ENCODE measurements around the gene PAX7.
"Not testable (repeated sequence)": the region's sequence is repeated elsewhere in the genome, so short reads cannot be mapped to it uniquely, and the experiment has no call there.

PAX7 gene

GRCh38 chr1:18691648-18692047, 61.0 kb downstream of the PAX7 start:
- no peak overlapping the region for H3K9ac ChIP-seq (ENCODE audit: low read depth, low read length)
- H3K27me3 ChIP-seq (ENCODE audit: insufficient read depth, low read length, poor library complexity): peaks cover 7% of the 10 kb centered on the region
- H3K9me3 ChIP-seq (ENCODE audit: insufficient read depth, low read length, severe bottlenecking): no peaks in the 10 kb centered on the region
- no peak overlapping the region for H3K27ac ChIP-seq (ENCODE audit: low read length)
- no peak overlapping the region for H2AFZ ChIP-seq (ENCODE audit: low read depth, low read length)
- TF ChIP-seq EZH2 (IDR thresholded peaks at IDR 0.05; ENCODE audit: borderline replicate concordance, low read depth, low read length, severe bottlenecking): no peak
- TF ChIP-seq, protein P1, sequence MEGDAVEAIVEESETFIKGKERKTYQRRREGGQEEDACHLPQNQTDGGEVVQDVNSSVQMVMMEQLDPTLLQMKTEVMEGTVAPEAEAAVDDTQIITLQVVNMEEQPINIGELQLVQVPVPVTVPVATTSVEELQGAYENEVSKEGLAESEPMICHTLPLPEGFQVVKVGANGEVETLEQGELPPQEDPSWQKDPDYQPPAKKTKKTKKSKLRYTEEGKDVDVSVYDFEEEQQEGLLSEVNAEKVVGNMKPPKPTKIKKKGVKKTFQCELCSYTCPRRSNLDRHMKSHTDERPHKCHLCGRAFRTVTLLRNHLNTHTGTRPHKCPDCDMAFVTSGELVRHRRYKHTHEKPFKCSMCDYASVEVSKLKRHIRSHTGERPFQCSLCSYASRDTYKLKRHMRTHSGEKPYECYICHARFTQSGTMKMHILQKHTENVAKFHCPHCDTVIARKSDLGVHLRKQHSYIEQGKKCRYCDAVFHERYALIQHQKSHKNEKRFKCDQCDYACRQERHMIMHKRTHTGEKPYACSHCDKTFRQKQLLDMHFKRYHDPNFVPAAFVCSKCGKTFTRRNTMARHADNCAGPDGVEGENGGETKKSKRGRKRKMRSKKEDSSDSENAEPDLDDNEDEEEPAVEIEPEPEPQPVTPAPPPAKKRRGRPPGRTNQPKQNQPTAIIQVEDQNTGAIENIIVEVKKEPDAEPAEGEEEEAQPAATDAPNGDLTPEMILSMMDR (IDR thresholded peaks at IDR 0.05; ENCODE audit: borderline replicate concordance, extremely low read depth, low read length, poor library complexity, severe bottlenecking): no peak
- no peaks in the 10 kb centered on the region for H3K36me3 ChIP-seq (ENCODE audit: insufficient read depth, low read length)
- ATAC-seq (ENCODE audit: insufficient read depth, low read depth) (no peak), DNase-seq (no peak)
- no peak overlapping the region for H3K4me2 ChIP-seq (ENCODE audit: insufficient read depth, low read length)
- H4K20me1 ChIP-seq (ENCODE audit: insufficient read depth, low read length): no peaks in the 10 kb centered on the region
- no peak overlapping the region for H3K4me3 ChIP-seq (ENCODE audit: low read depth in 1 of 2, low read length in 2 of 2)
- H3K4me1 ChIP-seq (ENCODE audit: insufficient read depth, low read length): no peaks in the 10 kb centered on the region
- no peaks in the 10 kb centered on the region for H3K79me2 ChIP-seq (ENCODE audit: insufficient read depth, low read length)

DNA sequence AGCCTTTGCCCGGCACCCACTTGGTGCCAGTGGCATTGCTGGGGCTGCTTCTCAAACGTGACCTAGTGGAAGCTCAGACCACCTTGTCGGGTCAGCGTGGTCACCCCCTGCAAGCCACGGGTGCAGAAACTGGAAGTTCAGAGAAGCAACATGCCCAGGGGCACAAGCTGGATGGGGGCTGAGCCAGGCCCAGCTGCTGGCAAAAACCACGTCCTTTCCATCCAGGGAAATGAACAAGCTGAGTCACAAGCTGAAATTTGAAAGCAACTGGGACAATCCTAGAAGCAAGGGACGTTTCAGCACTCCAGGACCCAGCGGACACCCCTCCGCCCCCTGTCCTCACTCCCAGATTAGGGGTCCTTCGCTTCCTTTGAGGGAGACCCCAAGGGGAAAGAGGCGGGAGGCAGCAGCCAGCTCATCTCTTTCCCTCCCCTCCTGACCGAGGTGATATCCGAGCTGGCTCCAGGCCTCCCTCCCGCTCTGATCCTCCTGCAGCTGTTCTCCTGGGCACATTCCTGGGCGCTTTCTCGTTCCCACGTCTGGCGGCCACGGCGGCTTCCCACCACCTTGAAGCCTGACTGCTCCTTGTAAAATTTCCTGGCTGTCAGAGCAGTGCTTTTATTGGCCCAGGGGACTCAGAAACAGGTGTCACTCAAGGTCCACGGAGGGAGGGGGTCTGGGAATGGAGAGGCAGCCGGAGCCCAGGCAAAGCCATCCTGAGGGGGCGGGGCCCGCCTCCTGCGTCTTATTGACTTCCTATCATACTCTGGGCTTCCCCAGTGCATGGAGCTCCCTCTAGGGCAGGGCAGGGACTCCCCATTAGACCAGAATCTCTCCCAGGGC, 62.8 kb downstream of the PAX7 start:
- Histone ChIP-seq H3K4me2 (ENCODE audit: insufficient read depth, low read length) (no peak overlapping the region), H3K36me3 (ENCODE audit: insufficient read depth, low read length) (no peaks in the 10 kb centered on the region), H3K27me3 (ENCODE audit: insufficient read depth, low read length, poor library complexity) (peaks cover 16% of the 10 kb centered on the region), H3K27ac (ENCODE audit: low read length) (no peak overlapping the region), H3K4me3 (ENCODE audit: low read depth in 1 of 2, low read length in 2 of 2) (no peak overlapping the region), H2AFZ (ENCODE audit: low read depth, low read length) (no peak overlapping the region), H3K79me2 (ENCODE audit: insufficient read depth, low read length) (no peaks in the 10 kb centered on the region), H3K4me1 (ENCODE audit: insufficient read depth, low read length) (no peaks in the 10 kb centered on the region), H3K9me3 (ENCODE audit: insufficient read depth, low read length, severe bottlenecking) (no peaks in the 10 kb centered on the region), H4K20me1 (ENCODE audit: insufficient read depth, low read length) (no peaks in the 10 kb centered on the region), H3K9ac (ENCODE audit: low read depth, low read length) (no peak overlapping the region)
- TF ChIP-seq EZH2 (IDR thresholded peaks at IDR 0.05; ENCODE audit: borderline replicate concordance, low read depth, low read length, severe bottlenecking): no peak
- TF ChIP-seq, protein P1 (IDR thresholded peaks at IDR 0.05; ENCODE audit: borderline replicate concordance, extremely low read depth, low read length, poor library complexity, severe bottlenecking): no peak
- DNase-seq (no peak), ATAC-seq (ENCODE audit: insufficient read depth, low read depth) (no peak)

DNA sequence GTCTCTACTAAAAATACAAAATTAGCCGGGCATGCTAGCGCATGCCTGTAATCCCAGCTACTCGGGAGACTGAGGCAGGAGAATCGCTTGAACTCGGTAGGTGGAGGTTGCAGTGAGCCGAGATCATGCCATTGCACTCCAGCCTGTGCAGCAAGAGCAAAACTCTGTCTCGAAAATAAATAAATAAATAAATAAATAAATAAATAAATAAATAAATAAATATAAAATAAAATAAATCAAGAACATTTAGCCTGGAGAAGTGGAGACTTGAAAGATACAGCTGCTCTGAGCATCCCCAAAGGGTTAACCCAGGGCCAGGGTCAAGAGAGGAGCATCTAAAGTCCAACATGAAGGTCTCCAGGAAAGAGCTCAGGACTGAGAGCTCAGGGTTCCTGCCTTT, 63.6 kb downstream of the PAX7 start:
- ATAC-seq (ENCODE audit: insufficient read depth, low read depth); H4K20me1 ChIP-seq (ENCODE audit: insufficient read depth, low read length); H3K27ac ChIP-seq (ENCODE audit: low read length); H2AFZ ChIP-seq (ENCODE audit: low read depth, low read length); H3K79me2 ChIP-seq (ENCODE audit: insufficient read depth, low read length); DNase-seq; H3K36me3 ChIP-seq (ENCODE audit: insufficient read depth, low read length); H3K4me2 ChIP-seq (ENCODE audit: insufficient read depth, low read length); H3K4me1 ChIP-seq (ENCODE audit: insufficient read depth, low read length); H3K9ac ChIP-seq (ENCODE audit: low read depth, low read length); H3K9me3 ChIP-seq (ENCODE audit: insufficient read depth, low read length, severe bottlenecking); H3K4me3 ChIP-seq (ENCODE audit: low read depth in 1 of 2, low read length in 2 of 2): not testable (repeated sequence)
- H3K27me3 ChIP-seq (ENCODE audit: insufficient read depth, low read length, poor library complexity): peaks cover 16% of the 10 kb centered on the region

DNA sequence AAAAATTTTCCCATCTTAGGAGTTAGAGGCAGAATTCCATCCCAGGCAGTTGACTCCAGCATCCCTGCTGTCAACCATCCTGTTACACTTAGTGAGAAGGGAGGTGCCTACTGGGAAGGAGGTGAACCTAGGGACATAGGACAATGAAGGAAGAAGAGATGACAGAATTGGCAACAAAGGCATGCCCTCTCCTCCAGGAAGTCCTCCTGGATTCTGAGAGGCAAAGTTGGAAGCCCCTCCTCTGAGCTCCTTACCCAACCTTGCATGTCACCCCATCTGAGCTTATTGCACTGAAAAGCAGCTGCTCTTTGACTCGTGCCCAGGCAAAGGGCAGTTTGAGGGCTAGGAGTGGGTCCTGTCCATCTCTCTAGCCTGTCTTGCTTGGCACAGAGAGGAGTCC, 66.9 kb downstream of the PAX7 start:
- Histone ChIP-seq H2AFZ (ENCODE audit: low read depth, low read length) (no peak overlapping the region), H3K9ac (ENCODE audit: low read depth, low read length) (no peak overlapping the region), H4K20me1 (ENCODE audit: insufficient read depth, low read length) (no peaks in the 10 kb centered on the region), H3K4me2 (ENCODE audit: insufficient read depth, low read length) (no peak overlapping the region), H3K79me2 (ENCODE audit: insufficient read depth, low read length) (no peaks in the 10 kb centered on the region), H3K9me3 (ENCODE audit: insufficient read depth, low read length, severe bottlenecking) (no peaks in the 10 kb centered on the region), H3K36me3 (ENCODE audit: insufficient read depth, low read length) (no peaks in the 10 kb centered on the region), H3K27me3 (ENCODE audit: insufficient read depth, low read length, poor library complexity) (peaks cover 16% of the 10 kb centered on the region), H3K4me3 (ENCODE audit: low read depth in 1 of 2, low read length in 2 of 2) (no peak overlapping the region), H3K4me1 (ENCODE audit: insufficient read depth, low read length) (no peaks in the 10 kb centered on the region), H3K27ac (ENCODE audit: low read length) (no peak overlapping the region)
- no peak for TF ChIP-seq EZH2 (IDR thresholded peaks at IDR 0.05; ENCODE audit: borderline replicate concordance, low read depth, low read length, severe bottlenecking)
- TF ChIP-seq, protein P1 (IDR thresholded peaks at IDR 0.05; ENCODE audit: borderline replicate concordance, extremely low read depth, low read length, poor library complexity, severe bottlenecking): no peak
- ATAC-seq (ENCODE audit: insufficient read depth, low read depth): no peak
- no peak for DNase-seq
